ENCODE measurements around the gene KRT33B. TPM values are rescaled to one million over a fixed set of nuclear protein-coding genes. Genes with fewer than 3 reads are reported as not detected.

The KRT33B gene
- total RNA-seq, 1 donor: under 0.01 TPM

GRCh38 chr17:41367426-41368075, 2.1 kb downstream of the KRT33B start:
- TF ChIP-seq, protein P1, sequence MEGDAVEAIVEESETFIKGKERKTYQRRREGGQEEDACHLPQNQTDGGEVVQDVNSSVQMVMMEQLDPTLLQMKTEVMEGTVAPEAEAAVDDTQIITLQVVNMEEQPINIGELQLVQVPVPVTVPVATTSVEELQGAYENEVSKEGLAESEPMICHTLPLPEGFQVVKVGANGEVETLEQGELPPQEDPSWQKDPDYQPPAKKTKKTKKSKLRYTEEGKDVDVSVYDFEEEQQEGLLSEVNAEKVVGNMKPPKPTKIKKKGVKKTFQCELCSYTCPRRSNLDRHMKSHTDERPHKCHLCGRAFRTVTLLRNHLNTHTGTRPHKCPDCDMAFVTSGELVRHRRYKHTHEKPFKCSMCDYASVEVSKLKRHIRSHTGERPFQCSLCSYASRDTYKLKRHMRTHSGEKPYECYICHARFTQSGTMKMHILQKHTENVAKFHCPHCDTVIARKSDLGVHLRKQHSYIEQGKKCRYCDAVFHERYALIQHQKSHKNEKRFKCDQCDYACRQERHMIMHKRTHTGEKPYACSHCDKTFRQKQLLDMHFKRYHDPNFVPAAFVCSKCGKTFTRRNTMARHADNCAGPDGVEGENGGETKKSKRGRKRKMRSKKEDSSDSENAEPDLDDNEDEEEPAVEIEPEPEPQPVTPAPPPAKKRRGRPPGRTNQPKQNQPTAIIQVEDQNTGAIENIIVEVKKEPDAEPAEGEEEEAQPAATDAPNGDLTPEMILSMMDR (IDR thresholded peaks at IDR 0.05; ENCODE audit: insufficient read depth, low read depth, low read length): no peak
- H3K4me3 ChIP-seq (ENCODE audit: low read depth, low read length): no peak overlapping the region

GRCh38 chr17:41366070-41366469, 3.5 kb downstream of the KRT33B start:
- TF ChIP-seq, protein P1 (IDR thresholded peaks at IDR 0.05; ENCODE audit: insufficient read depth, low read depth, low read length): no peak
- no peak for DNase-seq (ENCODE audit: low read depth)
- no peak overlapping the region for H3K4me3 ChIP-seq (ENCODE audit: low read depth, low read length)

More at GRCh38 chr17:41367426-41368075, 2.1 kb downstream of the KRT33B start:
- DNase-seq (ENCODE audit: low read depth): peak; percentile 34

GRCh38 chr17:41363881-41364280, 5.7 kb downstream of the KRT33B start:
- TF ChIP-seq, protein P1 (IDR thresholded peaks at IDR 0.05; ENCODE audit: insufficient read depth, low read depth, low read length): no peak
- H3K4me3 ChIP-seq (ENCODE audit: low read depth, low read length): no peak overlapping the region
- DNase-seq (ENCODE audit: low read depth): no peak

- no peak overlapping the region for H3K4me3 ChIP-seq (ENCODE audit: low read depth, low read length)
- peak; percentile 77 for DNase-seq (ENCODE audit: low read depth)
- TF ChIP-seq, protein P1 (IDR thresholded peaks at IDR 0.05; ENCODE audit: insufficient read depth, low read depth, low read length): no peak
Observed at GRCh38 chr17:41360296-41360995, 9.2 kb downstream of the KRT33B start.

DNA sequence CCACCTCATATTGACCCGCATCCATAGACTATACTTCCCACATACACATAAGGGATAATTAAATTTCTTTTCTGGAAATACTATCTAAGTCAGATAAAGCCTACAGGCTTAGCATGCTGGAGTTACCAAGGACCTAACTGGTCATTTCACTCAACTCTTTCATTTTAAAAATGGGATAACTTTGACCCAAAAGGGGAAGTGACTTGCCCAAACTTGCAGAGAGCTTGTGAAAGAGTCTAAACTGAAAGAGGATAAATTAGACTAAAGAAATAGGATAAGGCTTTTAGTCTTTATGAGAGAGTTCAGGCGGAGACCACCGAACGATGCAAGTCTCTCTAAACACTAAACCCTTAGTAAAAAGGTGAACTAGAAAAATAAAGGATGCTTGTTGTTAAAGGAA, 15.1 kb downstream of the KRT33B start:
- TF ChIP-seq, protein P1 (IDR thresholded peaks at IDR 0.05; ENCODE audit: insufficient read depth, low read depth, low read length): no peak
- no peak overlapping the region for H3K4me3 ChIP-seq (ENCODE audit: low read depth, low read length)
- DNase-seq (ENCODE audit: low read depth): no peak

GRCh38 chr17:41352597-41353366, 16.8 kb downstream of the KRT33B start:
- no peak overlapping the region for H3K4me3 ChIP-seq (ENCODE audit: low read depth, low read length)
- DNase-seq (ENCODE audit: low read depth): peak; percentile 8
- TF ChIP-seq, protein P1 (IDR thresholded peaks at IDR 0.05; ENCODE audit: insufficient read depth, low read depth, low read length): no peak

Measured in fibroblast of villous mesenchyme (primary cell).